ENCODE results near the gene TRIM61. TPM values are rescaled to one million over a fixed set of nuclear protein-coding genes. Genes with fewer than 3 reads are reported as not detected.
"Not testable (repeated sequence)": the region's sequence is repeated elsewhere in the genome, so short reads cannot be mapped to it uniquely, and the experiment has no call there.

TRIM61 gene
- total RNA-seq: 1 to 10 TPM; 1.1 to 1.2 TPM

GRCh38 chr4:164977243-164978164, at the start of gene TRIM61:
TRIM61 (minus strand) TSS chr4:164977657; CDS start chr4:164970002, 7,655 bp downstream.
- peaks cover 1% of the 10 kb centered on the region for H3K27me3 Mint-ChIP-seq
- intact Hi-C loops (cut with micrococcal nuclease): no loop called here
- H3K4me1 Mint-ChIP-seq (ENCODE audit: low read depth): peaks cover 3% of the 10 kb centered on the region
- peak within 1 kb of the TSS; percentile 80 for H3K4me3 Mint-ChIP-seq
- ATAC-seq (peak; percentile 98), DNase-seq (peak; percentile 70)
- no peaks in the 10 kb centered on the region for H3K9me3 Mint-ChIP-seq
- H3K36me3 Mint-ChIP-seq (ENCODE audit: low read depth): peaks cover 4% of the 10 kb centered on the region
- H3K27ac Mint-ChIP-seq: peak within 1 kb of the TSS; percentile 83
- ChIA-PET POLR2A (no interaction called here), CTCF (no interaction called here)
- TF ChIP-seq CTCF (IDR thresholded peaks at IDR 0.05): no peak

GRCh38 chr4:165025782-165026181, 48.3 kb upstream of the TRIM61 start:
- H3K4me1 Mint-ChIP-seq (ENCODE audit: low read depth); H3K27me3 Mint-ChIP-seq; CTCF ChIA-PET; ATAC-seq; POLR2A ChIA-PET; H3K27ac Mint-ChIP-seq; H3K4me3 Mint-ChIP-seq; intact Hi-C loops (cut with micrococcal nuclease); H3K9me3 Mint-ChIP-seq; DNase-seq; H3K36me3 Mint-ChIP-seq (ENCODE audit: low read depth): not testable (repeated sequence)

GRCh38 chr4:165019995-165020394, 42.5 kb upstream of the TRIM61 start:
- H3K9me3 Mint-ChIP-seq; H3K27ac Mint-ChIP-seq; CTCF ChIA-PET; POLR2A ChIA-PET; H3K27me3 Mint-ChIP-seq; H3K36me3 Mint-ChIP-seq (ENCODE audit: low read depth); intact Hi-C loops (cut with micrococcal nuclease); H3K4me3 Mint-ChIP-seq; H3K4me1 Mint-ChIP-seq (ENCODE audit: low read depth); ATAC-seq; DNase-seq: not testable (repeated sequence)

GRCh38 chr4:165016971-165017370, 39.5 kb upstream of the TRIM61 start:
- Mint-ChIP-seq H3K27ac (no peak overlapping the region), H3K36me3 (ENCODE audit: low read depth) (no peaks in the 10 kb centered on the region), H3K9me3 (no peaks in the 10 kb centered on the region), H3K27me3 (peaks cover 5% of the 10 kb centered on the region), H3K4me3 (no peak overlapping the region), H3K4me1 (ENCODE audit: low read depth) (no peaks in the 10 kb centered on the region)
- ATAC-seq (no peak), DNase-seq (no peak)
- POLR2A ChIA-PET: interaction anchor here (0.7 kb wide), 1 partner anchor 11 kb away, joined by 3 read pairs; no protein-coding TSS in a partner anchor
- intact Hi-C loops (cut with micrococcal nuclease): no loop called here
- CTCF ChIA-PET: no interaction called here
- no peak for TF ChIP-seq CTCF (IDR thresholded peaks at IDR 0.05)

- CTCF ChIA-PET: interaction anchor here (1.3 kb wide), 1 partner anchor 245 kb away, joined by 3 read pairs; no protein-coding TSS in a partner anchor
Observed at GRCh38 chr4:165013691-165014090, 36.2 kb upstream of the TRIM61 start.

More at GRCh38 chr4:165013691-165014090, 36.2 kb upstream of the TRIM61 start:
- ATAC-seq (no peak), DNase-seq (no peak)
- Mint-ChIP-seq H3K9me3 (no peaks in the 10 kb centered on the region), H3K27me3 (peaks cover 5% of the 10 kb centered on the region), H3K4me3 (no peak overlapping the region), H3K4me1 (ENCODE audit: low read depth) (peaks cover 12% of the 10 kb centered on the region), H3K27ac (no peak overlapping the region), H3K36me3 (ENCODE audit: low read depth) (no peaks in the 10 kb centered on the region)
- intact Hi-C loops (cut with micrococcal nuclease): no loop called here
- POLR2A ChIA-PET: no interaction called here
- no peak for TF ChIP-seq CTCF (IDR thresholded peaks at IDR 0.05)

All from activated CD8-positive, alpha-beta T cell treated with anti-CD3 and anti-CD28 coated beads for 36 hours (primary cell).